ENCODE measurements around the gene ADM. TPM values are rescaled to one million over a fixed set of nuclear protein-coding genes. Genes with fewer than 3 reads are reported as not detected.

Gene ADM
- total RNA-seq, 1 donor from 2014 or later: 169 TPM

DNA sequence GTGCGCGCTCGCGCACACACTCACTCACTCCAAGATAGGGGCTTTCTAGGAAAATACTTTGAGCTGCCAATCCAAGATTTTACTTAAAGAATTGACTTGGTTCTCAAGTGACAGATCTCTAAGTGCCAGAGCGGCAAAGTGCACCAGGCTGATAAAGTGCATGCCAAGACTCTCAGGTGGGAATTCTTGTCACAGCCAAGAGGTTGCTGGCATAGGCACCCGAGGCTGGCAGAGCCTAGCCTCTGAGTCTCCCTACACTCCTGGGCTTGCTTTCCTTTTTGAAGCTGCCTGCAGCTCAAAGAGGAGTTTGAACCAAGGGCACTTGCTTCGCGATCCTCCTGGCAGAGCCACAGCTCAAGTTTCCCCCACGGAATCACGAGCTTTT, 2.5 kb upstream of the ADM start:
- peak overlapping the region; percentile 75 for H3K4me3 ChIP-seq (ENCODE audit: low read depth, low read length)
- TF ChIP-seq, protein P1, sequence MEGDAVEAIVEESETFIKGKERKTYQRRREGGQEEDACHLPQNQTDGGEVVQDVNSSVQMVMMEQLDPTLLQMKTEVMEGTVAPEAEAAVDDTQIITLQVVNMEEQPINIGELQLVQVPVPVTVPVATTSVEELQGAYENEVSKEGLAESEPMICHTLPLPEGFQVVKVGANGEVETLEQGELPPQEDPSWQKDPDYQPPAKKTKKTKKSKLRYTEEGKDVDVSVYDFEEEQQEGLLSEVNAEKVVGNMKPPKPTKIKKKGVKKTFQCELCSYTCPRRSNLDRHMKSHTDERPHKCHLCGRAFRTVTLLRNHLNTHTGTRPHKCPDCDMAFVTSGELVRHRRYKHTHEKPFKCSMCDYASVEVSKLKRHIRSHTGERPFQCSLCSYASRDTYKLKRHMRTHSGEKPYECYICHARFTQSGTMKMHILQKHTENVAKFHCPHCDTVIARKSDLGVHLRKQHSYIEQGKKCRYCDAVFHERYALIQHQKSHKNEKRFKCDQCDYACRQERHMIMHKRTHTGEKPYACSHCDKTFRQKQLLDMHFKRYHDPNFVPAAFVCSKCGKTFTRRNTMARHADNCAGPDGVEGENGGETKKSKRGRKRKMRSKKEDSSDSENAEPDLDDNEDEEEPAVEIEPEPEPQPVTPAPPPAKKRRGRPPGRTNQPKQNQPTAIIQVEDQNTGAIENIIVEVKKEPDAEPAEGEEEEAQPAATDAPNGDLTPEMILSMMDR (IDR thresholded peaks at IDR 0.05; ENCODE audit: insufficient read depth, low read length, severe bottlenecking): no peak
- no peak for FAIRE-seq
- DNase-seq (ENCODE audit: low read depth): no peak
- no peaks in the 10 kb centered on the region for H3K27me3 ChIP-seq (ENCODE audit: control insufficient read depth, insufficient read depth, low read length)
- H3K36me3 ChIP-seq (ENCODE audit: control insufficient read depth, insufficient read depth, low read length): peaks cover 13% of the 10 kb centered on the region

DNA sequence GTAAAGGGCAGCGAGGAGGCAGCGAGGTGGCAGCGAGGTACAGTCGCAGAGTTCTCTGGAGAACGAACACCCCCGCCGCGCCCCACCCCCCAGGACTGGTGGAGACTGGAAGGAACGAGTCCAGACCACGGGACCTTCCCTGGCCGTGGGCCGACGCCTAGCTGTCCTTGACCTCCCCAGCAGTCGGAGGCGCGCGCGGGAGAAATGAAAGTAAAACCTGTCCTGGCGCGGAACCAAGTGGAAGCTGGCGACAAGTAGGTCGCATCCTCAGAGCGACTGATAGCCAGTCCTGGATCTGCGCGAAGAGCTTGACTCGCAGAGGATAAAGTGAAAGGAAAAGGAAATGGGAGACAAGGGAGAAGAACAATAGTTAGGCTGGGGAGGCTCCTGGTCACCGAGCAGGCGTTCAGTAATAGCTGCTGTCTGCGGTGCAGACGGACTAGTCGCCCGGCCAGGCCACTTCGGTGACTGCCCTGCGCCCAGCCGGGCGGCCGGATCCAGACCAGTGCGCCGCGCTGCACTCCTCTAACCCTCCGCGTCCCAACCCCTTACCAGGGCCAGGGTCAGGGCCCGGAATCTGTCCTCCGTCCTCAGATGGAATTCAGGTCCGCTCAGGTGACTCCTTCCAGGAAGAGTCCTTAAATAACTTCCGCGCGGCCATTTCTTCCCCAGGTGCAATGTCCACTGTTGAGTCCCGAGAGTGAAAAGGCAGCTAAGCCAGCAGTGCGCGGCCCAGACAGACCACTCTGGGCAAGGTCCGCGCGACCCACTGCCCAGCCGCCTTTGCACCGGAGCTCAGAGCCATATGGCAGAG, 1.9 kb upstream of the ADM start:
- H3K36me3 ChIP-seq (ENCODE audit: control insufficient read depth, insufficient read depth, low read length): peaks cover 13% of the 10 kb centered on the region
- FAIRE-seq (no peak), DNase-seq (ENCODE audit: low read depth) (no peak)
- peak overlapping the region; percentile 75 for H3K4me3 ChIP-seq (ENCODE audit: low read depth, low read length)
- H3K27me3 ChIP-seq (ENCODE audit: control insufficient read depth, insufficient read depth, low read length): no peaks in the 10 kb centered on the region
- TF ChIP-seq, protein P1 (IDR thresholded peaks at IDR 0.05; ENCODE audit: insufficient read depth, low read length, severe bottlenecking): no peak

DNA sequence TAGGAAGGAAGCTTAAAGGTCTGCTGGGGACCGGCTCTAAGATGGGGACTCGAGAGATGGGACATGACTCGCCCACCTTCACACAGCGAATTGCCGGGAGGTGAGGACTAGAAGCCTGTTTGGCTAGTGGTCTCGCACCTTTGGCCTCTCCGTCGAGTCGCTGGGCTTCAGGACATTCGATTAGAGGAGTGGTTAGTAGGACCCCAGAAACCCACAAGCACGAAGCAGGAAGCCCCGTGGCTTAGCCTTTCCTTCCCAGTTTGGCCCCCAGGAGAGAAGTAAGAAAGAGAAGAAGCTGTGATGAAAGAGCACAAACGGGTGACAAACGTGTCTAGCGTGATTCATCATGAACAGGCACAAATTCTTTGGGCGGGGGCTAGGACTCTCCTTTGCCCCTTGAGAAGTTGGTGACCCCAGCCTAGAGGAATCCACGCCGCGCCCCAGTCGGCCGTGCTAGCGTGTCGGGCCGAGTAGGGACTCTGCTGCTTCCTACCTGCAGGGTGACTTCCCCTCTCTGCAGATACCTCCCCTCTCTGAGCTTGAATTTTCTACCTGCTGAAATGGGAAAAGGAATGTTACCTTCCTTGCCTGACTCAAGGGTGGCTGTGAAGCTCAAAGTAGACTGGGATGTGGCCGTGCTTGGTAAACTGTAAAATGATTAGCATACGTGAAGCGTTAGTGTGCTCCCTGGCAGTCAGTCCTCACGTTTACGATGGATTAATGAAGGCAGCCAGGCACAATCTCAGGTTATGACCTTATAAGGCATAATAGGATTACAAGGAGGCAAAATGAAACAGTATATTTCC, 1.1 kb upstream of the ADM start:
- H3K27me3 ChIP-seq (ENCODE audit: control insufficient read depth, insufficient read depth, low read length): no peaks in the 10 kb centered on the region
- peaks cover 13% of the 10 kb centered on the region for H3K36me3 ChIP-seq (ENCODE audit: control insufficient read depth, insufficient read depth, low read length)
- peak overlapping the region; percentile 75 for H3K4me3 ChIP-seq (ENCODE audit: low read depth, low read length)
- TF ChIP-seq, protein P1 (IDR thresholded peaks at IDR 0.05; ENCODE audit: insufficient read depth, low read length, severe bottlenecking): no peak
- FAIRE-seq (no peak), DNase-seq (ENCODE audit: low read depth) (peak; percentile 86)

DNA sequence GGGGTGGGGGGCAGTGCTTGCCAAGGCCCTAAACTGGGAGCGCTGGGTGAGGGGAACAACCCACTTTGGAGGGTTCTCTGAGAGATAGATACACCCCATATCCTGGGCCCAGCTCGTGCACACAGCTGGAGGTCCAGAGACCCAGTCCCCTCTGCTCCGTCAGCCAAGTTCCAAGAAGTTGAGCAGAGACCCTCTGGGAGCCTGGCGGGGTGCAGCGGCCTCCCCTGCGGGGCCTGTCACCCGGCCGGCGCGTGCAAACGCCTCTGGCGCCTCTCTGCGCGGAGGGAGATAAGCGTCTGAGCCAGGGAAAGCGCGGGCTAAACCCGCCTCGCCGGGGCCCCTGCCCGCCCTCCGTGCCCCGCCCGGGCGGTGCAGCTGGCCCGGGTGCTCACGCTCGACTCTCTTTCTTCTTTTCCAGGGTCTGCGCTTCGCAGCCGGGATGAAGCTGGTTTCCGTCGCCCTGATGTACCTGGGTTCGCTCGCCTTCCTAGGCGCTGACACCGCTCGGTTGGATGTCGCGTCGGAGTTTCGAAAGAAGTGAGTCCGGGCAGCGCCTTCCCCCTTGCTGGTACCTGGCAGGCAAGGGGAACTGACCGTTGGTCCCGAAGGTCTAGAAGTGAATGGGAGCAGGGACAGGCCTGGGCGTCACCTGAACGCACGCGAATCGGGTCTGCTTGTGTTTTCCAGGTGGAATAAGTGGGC, 540 bp downstream of the ADM start:
- DNase-seq (ENCODE audit: low read depth): no peak
- Histone ChIP-seq H3K4me3 (ENCODE audit: low read depth, low read length) (peak overlapping the region; percentile 75), H3K27me3 (ENCODE audit: control insufficient read depth, insufficient read depth, low read length) (no peaks in the 10 kb centered on the region), H3K36me3 (ENCODE audit: control insufficient read depth, insufficient read depth, low read length) (peaks cover 13% of the 10 kb centered on the region)
- TF ChIP-seq, protein P1 (IDR thresholded peaks at IDR 0.05; ENCODE audit: insufficient read depth, low read length, severe bottlenecking): no peak
- no peak for FAIRE-seq

DNA sequence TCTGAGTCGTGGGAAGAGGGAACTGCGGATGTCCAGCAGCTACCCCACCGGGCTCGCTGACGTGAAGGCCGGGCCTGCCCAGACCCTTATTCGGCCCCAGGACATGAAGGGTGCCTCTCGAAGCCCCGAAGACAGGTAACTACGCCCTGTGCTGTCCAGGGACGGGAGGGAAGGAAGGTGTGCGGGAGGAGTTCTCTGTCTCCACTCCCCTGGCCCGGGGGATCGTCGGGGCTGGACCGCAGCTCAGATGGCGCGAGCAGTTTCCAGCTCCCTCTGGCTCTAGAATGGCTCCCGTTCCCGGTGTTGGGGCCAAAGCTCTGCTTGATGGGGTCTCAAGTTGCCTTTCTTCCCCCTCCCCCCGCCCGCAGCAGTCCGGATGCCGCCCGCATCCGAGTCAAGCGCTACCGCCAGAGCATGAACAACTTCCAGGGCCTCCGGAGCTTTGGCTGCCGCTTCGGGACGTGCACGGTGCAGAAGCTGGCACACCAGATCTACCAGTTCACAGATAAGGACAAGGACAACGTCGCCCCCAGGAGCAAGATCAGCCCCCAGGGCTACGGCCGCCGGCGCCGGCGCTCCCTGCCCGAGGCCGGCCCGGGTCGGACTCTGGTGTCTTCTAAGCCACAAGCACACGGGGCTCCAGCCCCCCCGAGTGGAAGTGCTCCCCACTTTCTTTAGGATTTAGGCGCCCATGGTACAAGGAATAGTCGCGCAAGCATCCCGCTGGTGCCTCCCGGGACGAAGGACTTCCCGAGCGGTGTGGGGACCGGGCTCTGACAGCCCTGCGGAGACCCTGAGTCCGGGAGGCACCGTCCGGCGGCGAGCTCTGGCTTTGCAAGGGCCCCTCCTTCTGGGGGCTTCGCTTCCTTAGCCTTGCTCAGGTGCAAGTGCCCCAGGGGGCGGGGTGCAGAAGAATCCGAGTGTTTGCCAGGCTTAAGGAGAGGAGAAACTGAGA, 1.4 kb downstream of the ADM start:
- TF ChIP-seq, protein P1 (IDR thresholded peaks at IDR 0.05; ENCODE audit: insufficient read depth, low read length, severe bottlenecking): no peak
- DNase-seq (ENCODE audit: low read depth): no peak
- peak overlapping the region; percentile 75 for H3K4me3 ChIP-seq (ENCODE audit: low read depth, low read length)
- no peaks in the 10 kb centered on the region for H3K27me3 ChIP-seq (ENCODE audit: control insufficient read depth, insufficient read depth, low read length)
- peaks cover 13% of the 10 kb centered on the region for H3K36me3 ChIP-seq (ENCODE audit: control insufficient read depth, insufficient read depth, low read length)
- no peak for FAIRE-seq
